ENCODE measurements around the gene TACC3.

The TACC3 gene

GRCh38 chr4:1770245-1770644 lies 48.9 kb downstream of the TACC3 start:
- H3K79me2 ChIP-seq (ENCODE audit: control insufficient read depth, insufficient read depth, low read length, unreplicated experiment) = no peaks in the 10 kb centered on the region
- no peaks in the 10 kb centered on the region for H3K36me3 ChIP-seq (ENCODE audit: insufficient read depth, low read length)
- H3K27ac ChIP-seq (ENCODE audit: low read depth, low read length) = no peak overlapping the region
- H2AFZ ChIP-seq (ENCODE audit: low read length, unreplicated experiment) = no peak overlapping the region
- no peaks in the 10 kb centered on the region for H3K27me3 ChIP-seq (ENCODE audit: insufficient read depth, low read length)
- no peaks in the 10 kb centered on the region for H3K4me1 ChIP-seq (ENCODE audit: control insufficient read depth, insufficient read depth, low read length, unreplicated experiment)
- H3K4me3 ChIP-seq (ENCODE audit: low read depth, low read length) = no peak overlapping the region

GRCh38 chr4:1770791-1771231 lies 49.5 kb downstream of the TACC3 start:
- H3K27me3 ChIP-seq (ENCODE audit: insufficient read depth, low read length) = no peaks in the 10 kb centered on the region
- H3K36me3 ChIP-seq (ENCODE audit: insufficient read depth, low read length) = no peaks in the 10 kb centered on the region
- H3K4me3 ChIP-seq (ENCODE audit: low read depth, low read length) = no peak overlapping the region
- no peak overlapping the region for H3K27ac ChIP-seq (ENCODE audit: low read depth, low read length)
- H3K4me1 ChIP-seq (ENCODE audit: control insufficient read depth, insufficient read depth, low read length, unreplicated experiment) = no peaks in the 10 kb centered on the region
- H2AFZ ChIP-seq (ENCODE audit: low read length, unreplicated experiment) = no peak overlapping the region
- H3K79me2 ChIP-seq (ENCODE audit: control insufficient read depth, insufficient read depth, low read length, unreplicated experiment) = no peaks in the 10 kb centered on the region

- no peak overlapping the region for H2AFZ ChIP-seq (ENCODE audit: low read length, unreplicated experiment)
- H3K4me1 ChIP-seq (ENCODE audit: control insufficient read depth, insufficient read depth, low read length, unreplicated experiment) = no peaks in the 10 kb centered on the region
- no peak overlapping the region for H3K4me3 ChIP-seq (ENCODE audit: low read depth, low read length)
- no peaks in the 10 kb centered on the region for H3K36me3 ChIP-seq (ENCODE audit: insufficient read depth, low read length)
- no peaks in the 10 kb centered on the region for H3K27me3 ChIP-seq (ENCODE audit: insufficient read depth, low read length)
- H3K79me2 ChIP-seq (ENCODE audit: control insufficient read depth, insufficient read depth, low read length, unreplicated experiment) = no peaks in the 10 kb centered on the region
- H3K27ac ChIP-seq (ENCODE audit: low read depth, low read length) = no peak overlapping the region
Observed at GRCh38 chr4:1771555-1772305, 50.4 kb downstream of the TACC3 start.

GRCh38 chr4:1772853-1773538 lies 51.7 kb downstream of the TACC3 start:
- Histone ChIP-seq H3K27me3 (ENCODE audit: insufficient read depth, low read length) (no peaks in the 10 kb centered on the region), H3K4me1 (ENCODE audit: control insufficient read depth, insufficient read depth, low read length, unreplicated experiment) (no peaks in the 10 kb centered on the region), H3K36me3 (ENCODE audit: insufficient read depth, low read length) (no peaks in the 10 kb centered on the region), H2AFZ (ENCODE audit: low read length, unreplicated experiment) (no peak overlapping the region), H3K79me2 (ENCODE audit: control insufficient read depth, insufficient read depth, low read length, unreplicated experiment) (no peaks in the 10 kb centered on the region), H3K4me3 (ENCODE audit: low read depth, low read length) (no peak overlapping the region), H3K27ac (ENCODE audit: low read depth, low read length) (no peak overlapping the region)

DNA sequence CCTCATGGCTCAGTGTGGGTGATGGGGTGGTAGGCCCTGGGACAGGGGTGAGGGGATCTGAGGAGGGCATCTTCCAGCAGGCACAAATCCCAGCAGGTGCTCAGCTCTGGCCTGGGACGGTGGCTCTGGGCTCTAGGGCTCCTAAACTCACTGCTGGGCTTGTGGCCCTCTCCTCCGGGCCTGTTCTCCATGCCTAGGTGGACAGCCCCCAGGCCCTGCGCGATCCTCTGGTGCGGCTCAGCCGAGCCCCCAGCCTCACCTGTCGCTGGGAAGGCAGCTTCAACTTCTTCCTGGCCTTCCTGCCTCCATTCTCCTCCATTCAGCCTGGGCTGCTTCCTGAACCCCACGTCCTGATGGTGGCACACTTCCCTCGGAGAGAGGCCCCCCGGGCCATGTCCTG lies 52.4 kb downstream of the TACC3 start:
- H2AFZ ChIP-seq (ENCODE audit: low read length, unreplicated experiment) = no peak overlapping the region
- no peaks in the 10 kb centered on the region for H3K27me3 ChIP-seq (ENCODE audit: insufficient read depth, low read length)
- H3K27ac ChIP-seq (ENCODE audit: low read depth, low read length) = no peak overlapping the region
- H3K36me3 ChIP-seq (ENCODE audit: insufficient read depth, low read length) = no peaks in the 10 kb centered on the region
- H3K4me1 ChIP-seq (ENCODE audit: control insufficient read depth, insufficient read depth, low read length, unreplicated experiment) = no peaks in the 10 kb centered on the region
- H3K79me2 ChIP-seq (ENCODE audit: control insufficient read depth, insufficient read depth, low read length, unreplicated experiment) = no peaks in the 10 kb centered on the region
- no peak overlapping the region for H3K4me3 ChIP-seq (ENCODE audit: low read depth, low read length)

DNA sequence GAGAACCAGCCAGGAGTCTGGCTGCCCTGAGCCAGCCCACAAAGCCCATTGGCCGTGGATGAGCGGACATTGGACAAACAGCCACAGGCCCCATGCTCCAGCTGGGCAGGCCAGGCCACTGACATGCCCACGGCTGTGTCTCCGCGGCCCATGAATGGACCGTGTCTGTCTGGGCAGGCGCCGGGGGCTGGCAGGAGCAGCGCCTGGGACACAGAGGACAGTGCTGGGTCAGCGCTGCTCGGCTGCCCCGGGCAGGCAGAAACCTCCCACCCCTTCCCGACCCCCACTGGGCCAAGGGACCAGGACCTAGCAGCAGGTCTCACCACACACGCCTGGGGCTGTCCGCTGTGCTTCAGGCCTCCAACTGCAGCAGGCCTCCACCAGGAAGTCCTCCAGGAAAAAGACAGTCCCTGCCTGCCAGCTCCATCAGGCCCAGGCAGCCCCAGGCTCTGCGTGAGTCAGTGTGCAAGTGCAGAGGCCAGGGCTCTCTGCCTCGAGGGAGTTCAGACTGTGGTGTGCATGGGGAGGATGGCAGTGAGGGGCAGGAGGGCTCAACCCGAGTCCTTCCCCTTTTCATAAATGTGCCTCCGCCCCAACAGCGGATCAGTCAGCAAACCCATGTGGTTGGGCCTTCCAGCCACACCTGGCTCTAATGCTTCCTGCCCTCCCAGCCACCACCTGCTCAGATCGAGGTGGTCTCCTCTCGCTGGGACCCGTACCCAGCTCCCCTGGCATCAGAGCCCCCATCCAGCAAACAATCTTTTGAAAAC lies 54.6 kb downstream of the TACC3 start:
- H3K27ac ChIP-seq (ENCODE audit: low read depth, low read length) = no peak overlapping the region

DNA sequence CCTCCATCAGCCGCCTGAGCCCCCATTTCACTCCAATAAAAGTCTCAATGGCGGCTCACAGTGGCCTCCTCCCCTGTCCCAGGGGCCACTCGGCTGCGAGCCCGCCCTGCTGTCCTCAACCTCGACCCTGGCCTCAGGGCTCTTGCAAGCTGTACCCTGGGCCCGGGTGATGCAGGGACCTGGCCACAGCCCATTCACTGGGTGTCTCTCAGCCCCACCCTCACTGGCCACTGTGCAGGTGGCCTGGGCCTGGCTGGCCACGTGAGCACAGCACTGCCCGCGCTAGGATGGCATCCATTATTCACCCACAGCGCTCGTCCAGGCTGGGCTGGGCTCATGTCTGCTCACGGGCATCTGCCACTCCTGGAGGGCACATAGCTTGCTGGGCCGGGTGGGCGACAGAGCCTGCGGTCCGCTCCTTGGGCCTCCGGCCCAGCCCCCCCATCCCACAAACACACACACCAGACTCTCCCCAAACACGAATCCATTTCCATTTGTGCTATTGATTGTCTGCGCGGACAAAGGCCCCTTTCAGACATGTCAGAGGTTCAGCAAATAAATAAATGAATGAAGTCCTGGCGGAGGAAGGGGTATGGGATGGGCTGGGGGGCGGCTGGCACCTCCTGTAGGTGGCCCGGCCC lies 55.3 kb downstream of the TACC3 start:
- no peaks in the 10 kb centered on the region for H3K36me3 ChIP-seq (ENCODE audit: insufficient read depth, low read length)
- no peaks in the 10 kb centered on the region for H3K27me3 ChIP-seq (ENCODE audit: insufficient read depth, low read length)
- no peaks in the 10 kb centered on the region for H3K79me2 ChIP-seq (ENCODE audit: control insufficient read depth, insufficient read depth, low read length, unreplicated experiment)
- H3K4me3 ChIP-seq (ENCODE audit: low read depth, low read length) = no peak overlapping the region
- H3K4me1 ChIP-seq (ENCODE audit: control insufficient read depth, insufficient read depth, low read length, unreplicated experiment) = no peaks in the 10 kb centered on the region
- no peak overlapping the region for H3K27ac ChIP-seq (ENCODE audit: low read depth, low read length)
- no peak overlapping the region for H2AFZ ChIP-seq (ENCODE audit: low read length, unreplicated experiment)

More for the DNA sequence above, 54.6 kb downstream of the TACC3 start:
- Histone ChIP-seq H2AFZ (ENCODE audit: low read length, unreplicated experiment) (no peak overlapping the region), H3K27me3 (ENCODE audit: insufficient read depth, low read length) (no peaks in the 10 kb centered on the region), H3K4me1 (ENCODE audit: control insufficient read depth, insufficient read depth, low read length, unreplicated experiment) (no peaks in the 10 kb centered on the region), H3K4me3 (ENCODE audit: low read depth, low read length) (no peak overlapping the region), H3K79me2 (ENCODE audit: control insufficient read depth, insufficient read depth, low read length, unreplicated experiment) (no peaks in the 10 kb centered on the region), H3K36me3 (ENCODE audit: insufficient read depth, low read length) (no peaks in the 10 kb centered on the region)

GRCh38 chr4:1777822-1778641 lies 56.7 kb downstream of the TACC3 start:
- Histone ChIP-seq H3K4me1 (ENCODE audit: control insufficient read depth, insufficient read depth, low read length, unreplicated experiment) (no peaks in the 10 kb centered on the region), H2AFZ (ENCODE audit: low read length, unreplicated experiment) (no peak overlapping the region), H3K79me2 (ENCODE audit: control insufficient read depth, insufficient read depth, low read length, unreplicated experiment) (no peaks in the 10 kb centered on the region), H3K4me3 (ENCODE audit: low read depth, low read length) (no peak overlapping the region), H3K27me3 (ENCODE audit: insufficient read depth, low read length) (no peaks in the 10 kb centered on the region), H3K36me3 (ENCODE audit: insufficient read depth, low read length) (no peaks in the 10 kb centered on the region), H3K27ac (ENCODE audit: low read depth, low read length) (no peak overlapping the region)

DNA sequence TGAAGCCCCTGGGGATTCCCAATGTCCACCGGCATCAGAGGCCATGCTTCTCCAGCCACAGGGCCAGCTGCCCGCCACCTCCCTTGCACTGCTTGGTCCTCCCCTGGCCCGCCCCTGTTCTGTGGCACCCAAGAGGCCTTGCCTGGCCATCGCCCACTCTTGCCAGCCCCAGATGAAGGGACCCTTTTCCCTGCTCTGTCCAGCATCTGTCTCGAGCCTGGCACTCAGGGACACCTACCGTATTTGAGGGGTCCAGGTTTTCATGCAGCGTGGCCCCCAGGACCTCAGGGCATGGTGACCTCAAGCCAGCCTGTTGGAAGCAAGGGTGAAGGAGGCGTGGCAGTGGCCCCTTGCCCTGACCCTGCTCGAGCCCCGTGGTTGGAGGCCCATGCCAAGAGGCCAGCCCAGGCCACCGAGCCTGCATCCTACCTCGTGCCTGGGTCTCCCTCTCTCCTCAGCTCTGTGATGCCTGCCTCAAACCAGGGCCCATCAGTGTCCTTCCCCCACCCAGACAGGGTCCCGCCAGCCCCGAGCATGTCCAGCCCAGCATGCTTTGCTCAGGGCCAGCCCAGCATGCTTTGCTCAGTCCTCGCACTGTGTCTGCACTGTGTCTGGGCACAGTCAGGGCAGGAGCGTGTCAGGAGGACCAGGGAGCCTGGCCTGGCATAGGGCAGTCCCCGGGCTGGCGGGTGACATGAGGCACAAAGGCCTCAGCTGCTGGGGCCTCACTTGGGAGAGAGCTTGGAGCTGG lies 57.5 kb downstream of the TACC3 start:
- H3K36me3 ChIP-seq (ENCODE audit: insufficient read depth, low read length) = no peaks in the 10 kb centered on the region
- H3K4me1 ChIP-seq (ENCODE audit: control insufficient read depth, insufficient read depth, low read length, unreplicated experiment) = no peaks in the 10 kb centered on the region
- no peak overlapping the region for H2AFZ ChIP-seq (ENCODE audit: low read length, unreplicated experiment)
- no peaks in the 10 kb centered on the region for H3K79me2 ChIP-seq (ENCODE audit: control insufficient read depth, insufficient read depth, low read length, unreplicated experiment)
- no peak overlapping the region for H3K4me3 ChIP-seq (ENCODE audit: low read depth, low read length)
- H3K27me3 ChIP-seq (ENCODE audit: insufficient read depth, low read length) = no peaks in the 10 kb centered on the region
- no peak overlapping the region for H3K27ac ChIP-seq (ENCODE audit: low read depth, low read length)

Data from ACC112 (cell line).